SIG-M5 treated with dmso at 0.1 percent for 504 hours (cell line): Measurements from ENCODE around the gene CLDN11.

Experiments
- DNase-seq: peaks from one replicate; lab custom pipeline; 2025; ENCODE audit not compliant: unreplicated experiment; lab: John Stamatoyannopoulos, UW

Gene CLDN11

DNA sequence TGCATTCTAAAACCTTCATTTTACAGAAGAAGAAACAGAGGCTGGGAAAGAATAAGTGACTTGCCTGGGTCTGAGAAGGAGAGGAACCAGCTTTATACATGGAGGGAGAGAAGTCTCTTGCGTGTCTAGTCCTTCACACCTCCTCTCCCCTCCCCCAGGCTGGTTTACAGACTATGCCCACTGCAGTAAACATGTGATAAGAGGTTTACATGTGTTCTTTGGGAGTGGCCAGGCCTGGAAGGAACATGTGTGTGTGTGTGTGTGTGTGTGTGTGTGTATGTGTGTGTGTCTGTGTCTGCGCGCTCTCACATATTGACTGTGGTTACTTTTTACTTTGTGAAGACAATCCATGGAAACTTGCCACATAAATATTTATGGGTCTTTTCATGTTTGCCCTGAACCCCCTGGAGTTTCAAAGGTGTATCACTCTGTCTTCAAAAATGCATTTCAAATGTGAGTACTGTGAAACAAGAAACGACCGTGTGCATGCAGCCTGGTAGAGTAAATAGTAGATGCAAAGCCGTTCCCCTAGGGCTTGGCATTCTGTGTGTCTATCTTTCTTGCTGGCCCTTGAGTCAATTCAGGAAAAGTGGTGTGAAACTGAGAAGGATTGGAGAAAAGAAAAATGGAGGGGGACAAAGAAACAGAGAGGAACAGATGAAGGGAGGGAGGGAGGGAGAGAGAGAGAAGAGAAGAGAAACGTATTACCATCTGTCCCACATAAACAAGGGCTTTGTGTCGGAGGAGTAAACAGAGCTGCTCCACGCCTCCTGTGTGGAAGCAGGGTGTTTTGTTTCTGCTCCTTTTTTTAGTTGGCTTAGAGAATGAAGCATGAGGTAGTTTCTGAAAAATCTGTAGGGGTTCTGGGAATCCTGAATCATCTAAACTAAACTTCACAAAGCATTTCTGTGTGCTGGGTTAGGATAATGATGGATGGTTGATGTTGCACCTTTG, 51.7 kb downstream of the CLDN11 start:
- no peak for DNase-seq

DNA sequence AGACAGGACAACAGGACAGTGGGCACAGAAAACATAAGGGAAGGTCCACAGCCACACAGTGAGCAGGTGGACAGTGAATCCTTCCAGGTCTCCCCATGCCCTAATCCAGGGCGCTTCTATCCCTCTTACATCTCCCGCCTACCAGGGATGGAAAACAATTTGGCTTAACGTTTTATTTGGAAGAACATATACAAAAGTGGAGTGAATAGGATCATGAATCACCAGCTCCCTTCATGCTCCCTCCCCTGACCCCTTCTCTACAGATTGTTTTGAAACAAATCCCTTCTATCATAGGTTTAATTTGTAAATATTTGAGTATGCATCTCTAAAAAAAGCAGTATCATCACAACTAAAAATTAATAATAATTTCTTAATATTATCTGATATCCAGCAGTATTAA, 52.5 kb downstream of the CLDN11 start:
- no peak for DNase-seq

DNA sequence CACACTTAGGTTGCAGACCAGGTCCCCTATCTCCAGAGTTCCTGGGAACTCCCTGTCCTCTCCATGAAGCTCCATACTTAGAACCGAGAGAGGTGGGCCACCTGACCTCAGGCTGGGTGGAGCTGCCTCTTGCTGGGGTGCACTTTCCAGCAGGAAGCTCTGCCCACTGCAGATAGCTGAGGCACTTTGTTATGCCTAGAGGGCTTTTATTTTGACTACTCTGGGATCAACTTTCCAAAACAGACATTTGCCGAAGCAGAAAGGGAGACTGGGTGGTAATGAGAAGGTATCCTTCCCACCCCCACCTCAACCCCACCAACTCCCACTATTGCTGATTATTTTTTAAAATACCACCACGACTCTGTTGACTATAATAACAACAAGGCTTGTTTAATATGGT, 54.7 kb downstream of the CLDN11 start:
- no peak for DNase-seq

DNA sequence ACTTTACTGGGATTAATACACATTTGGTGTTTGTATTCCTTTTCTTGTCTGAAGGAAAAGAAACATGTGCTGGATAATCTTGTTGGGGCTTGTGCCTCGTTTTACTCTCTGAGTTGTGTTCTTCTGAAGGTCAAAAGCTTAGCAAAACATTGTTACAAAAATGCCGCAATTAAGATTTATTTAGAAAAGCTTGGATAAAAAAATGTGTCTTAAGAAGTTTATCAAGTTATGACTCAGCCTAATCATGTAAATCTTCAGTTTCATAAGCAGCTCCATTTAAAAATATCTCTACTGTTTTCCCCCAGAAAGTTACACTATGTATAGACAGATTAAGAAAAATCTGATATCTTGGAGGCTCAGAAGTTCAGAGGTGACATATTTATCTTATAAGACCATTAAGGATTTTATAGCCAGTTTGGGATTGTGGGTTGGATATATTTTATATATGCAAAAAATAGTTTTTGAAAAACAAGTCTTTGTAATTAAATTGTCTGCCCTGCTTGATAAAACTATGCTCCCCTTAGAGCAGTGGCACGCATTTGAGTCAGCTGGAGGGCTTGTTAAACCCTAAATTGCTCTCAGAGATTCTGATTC, 56.5 kb downstream of the CLDN11 start:
- DNase-seq, result no peak

DNA sequence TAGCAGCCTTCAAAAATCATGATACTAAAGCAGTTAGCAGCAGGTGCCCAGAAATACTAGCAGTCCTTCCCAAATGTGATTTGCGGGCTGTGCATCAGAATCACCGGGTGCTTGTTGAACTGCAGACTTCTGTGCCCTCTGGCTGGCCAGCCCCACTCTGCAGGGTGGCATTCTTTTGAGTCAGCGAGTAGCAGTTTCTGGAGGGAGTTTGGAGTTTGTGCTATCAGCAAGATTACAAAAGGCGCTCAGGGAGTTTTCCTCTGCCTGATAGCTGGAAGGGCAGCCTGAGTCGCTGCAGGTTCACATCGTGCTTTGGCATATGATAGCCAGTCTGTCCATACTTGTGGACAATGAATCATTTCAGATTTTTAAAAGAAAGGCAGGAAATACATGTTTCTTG, 57.6 kb downstream of the CLDN11 start:
- DNase-seq, result no peak

DNA sequence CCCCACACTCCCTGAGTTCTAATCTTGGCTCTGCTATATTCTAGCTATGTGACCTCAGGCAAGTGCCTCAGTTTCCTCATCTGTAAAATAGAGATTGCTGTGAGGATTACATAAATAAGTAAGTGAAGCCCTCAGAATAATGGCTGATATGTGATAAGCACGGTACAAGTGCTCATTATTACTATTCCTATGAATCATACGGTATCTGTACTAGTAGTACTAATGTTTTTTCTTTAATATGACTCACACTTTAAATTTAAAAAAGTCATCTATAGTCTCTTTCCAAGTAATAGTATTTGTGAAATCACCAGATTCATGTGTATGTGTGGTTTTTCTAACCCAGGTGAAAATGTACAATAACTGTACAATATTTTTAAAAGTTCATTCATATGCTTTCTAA, 58.7 kb downstream of the CLDN11 start:
- DNase-seq, result no peak

DNA sequence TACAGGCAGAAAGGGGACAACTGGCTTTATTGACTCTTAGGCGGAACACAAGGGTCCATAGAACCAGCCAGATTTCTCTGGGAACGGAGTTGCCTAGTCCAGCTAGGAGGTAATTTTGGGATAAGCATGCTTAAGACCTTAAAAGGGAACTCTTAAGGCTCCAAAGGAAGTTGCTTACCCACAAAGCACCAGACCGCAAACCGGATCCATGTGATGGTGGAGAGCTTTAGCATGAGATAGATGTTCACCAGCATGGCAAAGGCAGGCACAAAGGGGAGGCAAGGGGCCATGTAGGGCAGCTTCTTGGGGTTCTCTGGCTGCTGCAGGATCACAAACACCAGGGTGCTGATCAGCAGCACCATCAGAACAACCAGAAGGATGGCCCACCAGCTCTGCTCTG, 61.4 kb downstream of the CLDN11 start:
- no peak for DNase-seq

DNA sequence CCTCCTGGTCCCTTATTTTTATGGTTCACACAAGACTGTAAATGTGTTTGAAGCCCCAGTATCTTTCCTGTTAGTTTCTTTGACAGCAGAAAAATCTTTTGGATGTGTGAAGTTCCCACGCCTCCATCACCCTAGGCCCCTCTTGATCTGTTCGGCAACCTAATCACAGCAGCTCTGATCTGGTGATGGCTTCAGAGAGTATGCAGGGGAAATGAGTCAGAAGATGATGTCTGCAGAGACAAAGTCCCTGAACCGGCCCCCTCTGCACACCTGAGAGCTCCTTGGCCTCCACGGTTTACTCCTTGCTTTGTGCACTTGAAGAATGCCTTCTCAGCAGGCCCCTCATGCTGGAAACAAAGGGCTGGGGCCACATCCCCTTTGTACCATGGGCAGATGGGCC, 63.5 kb downstream of the CLDN11 start:
- no peak for DNase-seq

DNA sequence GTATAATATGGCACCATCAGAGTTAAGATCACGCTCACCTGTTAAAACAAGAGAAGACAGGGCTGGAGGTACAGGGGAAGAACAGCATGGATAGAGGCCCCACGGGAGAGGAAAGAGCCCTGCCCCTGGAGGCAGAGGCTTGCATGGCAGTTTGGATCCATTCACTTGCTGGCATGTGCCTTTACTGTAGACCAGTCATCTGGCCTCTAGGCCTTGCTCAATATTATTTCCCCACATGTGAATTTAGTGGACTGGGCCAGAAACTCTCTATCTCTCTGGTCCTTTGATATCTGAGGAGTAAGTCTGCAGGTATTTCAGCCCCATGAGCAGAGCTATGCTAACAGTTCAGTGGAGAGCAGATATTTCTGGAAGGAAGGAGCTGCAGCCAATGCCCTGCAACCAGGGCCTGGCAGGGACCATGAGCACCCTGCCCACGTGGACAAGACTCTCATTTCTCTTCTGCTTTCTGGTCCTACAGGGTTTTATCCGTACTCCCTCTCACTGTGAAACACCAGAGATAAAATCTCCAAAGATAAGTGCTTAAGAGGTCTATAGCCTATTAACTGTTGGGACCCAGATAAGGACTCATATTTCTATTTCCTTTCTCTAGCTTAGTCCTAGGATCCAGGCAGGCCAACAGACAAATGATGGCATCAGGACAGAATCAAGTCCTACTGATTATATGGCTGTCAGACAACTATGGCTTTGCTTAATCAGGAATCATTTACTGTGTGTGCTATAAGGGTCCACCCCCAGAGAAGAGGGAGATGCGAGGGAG, 65.0 kb downstream of the CLDN11 start:
- peak; percentile 10 for DNase-seq
